Endothelial cell of umbilical vein (primary cell): ENCODE measurements around the gene PIP4K2C. TPM values are rescaled to one million over a fixed set of nuclear protein-coding genes. Genes with fewer than 3 reads are reported as not detected.

ENCODE experiments used
- BruUV-seq: library from RNA; stranded (reverse); fragments of 400-500 nt; replicated peaks from 2 replicates; lab custom pipeline; 2021; lab: Mats Ljungman, UMichigan
- CTCF ChIA-PET: fragments of 300-600, 350-600 bp; sonication (Branson Sonifier 250); formaldehyde crosslinking; loops from one replicate; lab custom pipeline; 2021; ENCODE audit warnings: antibody characterized with exemption, inconsistent platforms; lab: Charles Lee
- POLR2A ChIA-PET: fragments of 300-600, 350-600 bp; sonication (Branson Sonifier 250); formaldehyde crosslinking; loops from one replicate; lab custom pipeline; 2021; ENCODE audit warnings: antibody characterized with exemption, inconsistent platforms; lab: Charles Lee
- DNase-seq: peaks from one replicate; pipeline ENCODE4 v3.0.0-alpha.2; 2011; ENCODE audit warnings: low read depth, low spot score
- FAIRE-seq: peaks from 2 replicates; lab custom pipeline; 2011; peaks lifted over from hg19 to GRCh38; lab: Jason Lieb, UNC
- H2AFZ ChIP-seq: 2 replicates; pipeline ENCODE4 v1.6.0; 2012; ENCODE audit warnings: low read depth, low read length, control low read depth, inconsistent platforms
- H3K27ac ChIP-seq: 2 replicates; pipeline ENCODE4 v1.5.1; 2011; ENCODE audit warnings: low read depth, mild to moderate bottlenecking, control low read depth, low read length, moderate library complexity; ENCODE audit not compliant: insufficient read depth
- H3K27me3 ChIP-seq, 2 experiments: 2 replicates each; pipeline versions ENCODE4 v1.6.0 to v1.6.1; 2011; ENCODE audit warnings: low read length in 2 of 2, mixed read lengths in 1 of 2; ENCODE audit not compliant: control insufficient read depth in 2 of 2, insufficient read depth in 2 of 2
- H3K36me3 ChIP-seq, 2 experiments: 2 replicates in 1 of 2; 3 replicates in 1 of 2; pipeline ENCODE4 v1.5.1; 2011; ENCODE audit warnings: low read length in 2 of 2, mild to moderate bottlenecking in 1 of 2, moderate library complexity in 1 of 2; ENCODE audit not compliant: control insufficient read depth in 2 of 2, insufficient read depth in 2 of 2; ENCODE audit errors: extremely low read depth in 1 of 2
- H3K4me1 ChIP-seq: 3 replicates; pipeline ENCODE4 v1.5.1; 2011; ENCODE audit warnings: mild to moderate bottlenecking, low read length; ENCODE audit not compliant: control insufficient read depth, insufficient read depth; ENCODE audit errors: extremely low read depth
- H3K4me2 ChIP-seq: 2 replicates; pipeline ENCODE4 v1.6.1; 2011; ENCODE audit warnings: low read length, control low read depth, mixed read lengths; ENCODE audit not compliant: insufficient read depth
- H3K4me3 ChIP-seq, 3 experiments: fragments of 200-600 bp in 1 of 3; sonication (generic), shearing (Covaris generic) in 1 of 3; replicated peaks in 1 of 3; 2 replicates each; pipeline ENCODE4 v1.5.1; 2011 to 2016; ENCODE audit warnings: control low read depth in 3 of 3, low read length in 3 of 3, mild to moderate bottlenecking in 2 of 3, inconsistent platforms in 1 of 3, low read depth in 1 of 3, moderate library complexity in 1 of 3; ENCODE audit not compliant: insufficient read depth in 1 of 3
- H3K79me2 ChIP-seq: 2 replicates; pipeline ENCODE4 v1.6.0; 2012; ENCODE audit warnings: low read length, inconsistent platforms; ENCODE audit not compliant: control insufficient read depth, insufficient read depth
- H3K9ac ChIP-seq: replicated peaks from 2 replicates; pipeline ENCODE3; 2011; ENCODE audit warnings: low read length, control low read depth; ENCODE audit not compliant: insufficient read depth; ENCODE audit errors: extremely low read depth
- H3K9me1 ChIP-seq: replicated peaks from 3 replicates; pipeline ENCODE4 v1.6.0; 2011; ENCODE audit warnings: mild to moderate bottlenecking, low read length; ENCODE audit not compliant: control insufficient read depth, insufficient read depth; ENCODE audit errors: extremely low read depth
- H3K9me3 ChIP-seq: replicated peaks from 2 replicates; pipeline ENCODE4 v1.5.1; 2012; ENCODE audit warnings: low read length, inconsistent platforms; ENCODE audit not compliant: control insufficient read depth, insufficient read depth
- H4K20me1 ChIP-seq: replicated peaks from 2 replicates; pipeline ENCODE3; 2011; ENCODE audit warnings: mild to moderate bottlenecking, low read length; ENCODE audit not compliant: control insufficient read depth, insufficient read depth; ENCODE audit errors: extremely low read depth
- CTCF ChIP-seq, 2 donors: IDR thresholded peaks; 1 replicate in 1 of 2; 2 replicates in 1 of 2; pipeline ENCODE4 v1.5.1; 2011; ENCODE audit warnings: low read length in 2 of 2, mild to moderate bottlenecking in 2 of 2, moderate library complexity in 2 of 2, control low read depth in 1 of 2, inconsistent platforms in 1 of 2, low read depth in 1 of 2; ENCODE audit not compliant: insufficient read depth in 1 of 2; ENCODE audit errors: extremely low read depth in 1 of 2
- EZH2 ChIP-seq: IDR thresholded peaks from 2 replicates; pipeline ENCODE4 v1.6.1; 2012; ENCODE audit warnings: borderline replicate concordance, low read depth, mild to moderate bottlenecking, moderate library complexity, low read length, inconsistent platforms; ENCODE audit not compliant: severe bottlenecking
- FOS ChIP-seq: IDR thresholded peaks from 2 replicates; pipeline ENCODE4 v1.6.1; 2011; ENCODE audit warnings: mild to moderate bottlenecking, low read length, moderate library complexity, borderline replicate concordance; ENCODE audit not compliant: insufficient read depth
- JUN ChIP-seq: IDR thresholded peaks from 2 replicates; pipeline ENCODE4 v1.6.1; 2011; ENCODE audit warnings: borderline replicate concordance, low read depth; ENCODE audit not compliant: insufficient read length, insufficient read depth
- MAX ChIP-seq: IDR thresholded peaks from 2 replicates; pipeline ENCODE4 v1.6.1; 2011; ENCODE audit not compliant: insufficient read depth, insufficient read length
- MYC ChIP-seq: IDR thresholded peaks from one replicate; pipeline ENCODE4 v1.6.1; 2011; ENCODE audit warnings: mild to moderate bottlenecking, low read depth, low read length
- POLR2A ChIP-seq: IDR thresholded peaks from 2 replicates; pipeline ENCODE4 v1.6.1; 2012; ENCODE audit warnings: low read depth, mild to moderate bottlenecking, control low read depth, low read length
- POLR2AphosphoS5 ChIP-seq: IDR thresholded peaks from 2 replicates; pipeline ENCODE4 v1.6.1; 2012; ENCODE audit warnings: low read depth, mild to moderate bottlenecking, control low read depth, low read length, moderate library complexity; ENCODE audit not compliant: insufficient read depth
- dilution Hi-C: fragments of 300-500 bp; cut with MboI; formaldehyde crosslinking; loops from one replicate; pipeline ENCODE4 v1.15.0; 2019; ENCODE audit warnings: low sequenced_read_pairs; ENCODE audit not compliant: extremely low pct_ligation_motif_present
- intact Hi-C: fragments of 100-400 bp; cut with micrococcal nuclease; formaldehyde crosslinking; loops from one replicate; pipeline ENCODE4 v1.10.0; 2022
- polyA plus RNA-seq, 4 experiments: library from polyadenylated mRNA; depleted of rRNA in 3 of 4; stranded (reverse) in 3 of 4; unstranded in 1 of 4; fragments of >200 nt; gene quantifications; 2 replicates each; pipeline versions ENCODE4 v1.2.1 to v1.2.3, GENCODE V29; 2011 to 2012; ENCODE audit warnings: missing spikeins in 1 of 4
- total RNA-seq: library from RNA; stranded (reverse); gene quantifications from 2 replicates; pipeline ENCODE4 v1.2.3, GENCODE V29; 2021

PIP4K2C gene
- total and polyA plus RNA-seq, 2 donors (not counting 3 experiments of a cell fraction or from before 2014, with no cell fraction given), result 10.5 to 11.5 TPM

GRCh38 chr12:57618966-57619433 lies 28.0 kb downstream of the PIP4K2C start:
- ChIA-PET POLR2A (no interaction called here), CTCF (interaction anchor here (1.2 to 3.4 kb wide), 3 partner anchors 14 to 35 kb away, joined by 3 to 113 read pairs (median 7); partner anchors contain the start of gene B4GALNT1)
- Histone ChIP-seq H3K9me3 (no peaks in the 10 kb centered on the region), H4K20me1 (no peaks in the 10 kb centered on the region), H3K27me3 (peaks cover 48 to 51% of the 10 kb centered on the region in 2 experiments), H3K36me3 (no peaks in the 10 kb centered on the region), H3K9ac (no peak overlapping the region), H3K9me1 (no peaks in the 10 kb centered on the region), H2AFZ (no peak overlapping the region), H3K4me1 (peaks cover 5% of the 10 kb centered on the region), H3K4me2 (no peak overlapping the region), H3K4me3 (no peak overlapping the region), H3K79me2 (no peaks in the 10 kb centered on the region), H3K27ac (no peak overlapping the region)
- no peak for DNase-seq
- FAIRE-seq, result no peak
- dilution Hi-C loops, result no loop called here
- no TSS peak for BruUV-seq
- no peak for TF ChIP-seq EZH2
- TF ChIP-seq POLR2A, result no peak
- no peak for TF ChIP-seq POLR2AphosphoS5
- no peak for TF ChIP-seq MYC
- TF ChIP-seq FOS, result no peak
- TF ChIP-seq MAX, result no peak
- TF ChIP-seq JUN, result no peak
- no peak for TF ChIP-seq CTCF (IDR thresholded peaks at IDR 0.05; ENCODE audit: extremely low read depth in 1 of 2, insufficient read depth in 1 of 2, low read depth in 1 of 2, low read length in 2 of 2)
- intact Hi-C loops, result no loop called here
